H9 (cell line): Measurements from ENCODE around the gene ACSF3. TPM values are rescaled to one million over a fixed set of nuclear protein-coding genes. Genes with fewer than 3 reads are reported as not detected.

Experiments used
- DNase-seq: peaks from one replicate; pipeline ENCODE4 v3.0.0-alpha.2; 2017
- H2AFZ ChIP-seq: one replicate; pipeline ENCODE4 v1.6.1; 2013; ENCODE audit warnings: mild to moderate bottlenecking, low read length, control low read depth, moderate library complexity
- H2AK5ac ChIP-seq: 2 replicates; pipeline ENCODE4 v1.6.1; 2013; ENCODE audit warnings: low read length, control low read depth, mixed read lengths; ENCODE audit not compliant: insufficient read length
- H2BK120ac ChIP-seq: one replicate; pipeline ENCODE4 v1.6.1; 2013; ENCODE audit warnings: low read depth, mild to moderate bottlenecking, low read length, control low read depth, inconsistent platforms; ENCODE audit not compliant: poor library complexity, severe bottlenecking
- H2BK12ac ChIP-seq: 2 replicates; pipeline ENCODE4 v1.6.1; 2013; ENCODE audit warnings: low read length, control low read depth, mixed read lengths, low read depth; ENCODE audit not compliant: insufficient read length
- H2BK15ac ChIP-seq: 2 replicates; pipeline ENCODE4 v1.6.1; 2013; ENCODE audit warnings: low read depth, low read length, control low read depth
- H2BK20ac ChIP-seq: one replicate; pipeline ENCODE4 v1.6.1; 2013; ENCODE audit warnings: low read depth, mild to moderate bottlenecking, low read length, control low read depth, inconsistent platforms; ENCODE audit not compliant: poor library complexity, severe bottlenecking
- H2BK5ac ChIP-seq: 2 replicates; pipeline ENCODE4 v1.6.1; 2013; ENCODE audit warnings: low read length, control low read depth, mixed read lengths; ENCODE audit not compliant: insufficient read length
- H3K14ac ChIP-seq: 2 replicates; pipeline ENCODE4 v1.6.1; 2013; ENCODE audit warnings: low read length, control low read depth; ENCODE audit not compliant: insufficient read depth
- H3K18ac ChIP-seq: 2 replicates; pipeline ENCODE4 v1.6.1; 2013; ENCODE audit warnings: low read depth, mild to moderate bottlenecking, mixed read lengths, low read length, control low read depth; ENCODE audit not compliant: insufficient read length
- H3K23ac ChIP-seq: 2 replicates; pipeline ENCODE4 v1.6.1; 2013; ENCODE audit warnings: low read length, control low read depth, mixed read lengths, low read depth; ENCODE audit not compliant: insufficient read length
- H3K23me2 ChIP-seq: 2 replicates; pipeline ENCODE4 v1.6.1; 2013; ENCODE audit warnings: low read depth, mild to moderate bottlenecking, mixed read lengths, low read length, control low read depth; ENCODE audit not compliant: insufficient read length, poor library complexity, severe bottlenecking
- H3K27ac ChIP-seq: 2 replicates; pipeline ENCODE4 v1.5.1; 2013; ENCODE audit warnings: low read length, control low read depth, mixed read lengths, low read depth; ENCODE audit not compliant: insufficient read length
- H3K27me3 ChIP-seq: 2 replicates; pipeline ENCODE4 v1.6.1; 2013; ENCODE audit warnings: low read length, control low read depth, inconsistent platforms; ENCODE audit not compliant: insufficient read depth
- H3K4ac ChIP-seq: 2 replicates; pipeline ENCODE4 v1.6.1; 2013; ENCODE audit warnings: low read depth, mild to moderate bottlenecking, control low read depth, inconsistent platforms, low read length, moderate library complexity
- H3K4me1 ChIP-seq: 2 replicates; pipeline ENCODE4 v1.6.1; 2013; ENCODE audit warnings: low read length, control low read depth, inconsistent platforms; ENCODE audit not compliant: insufficient read depth
- H3K4me2 ChIP-seq: 2 replicates; pipeline ENCODE4 v1.6.1; 2013; ENCODE audit warnings: low read length, control low read depth, mixed read lengths; ENCODE audit not compliant: insufficient read length, insufficient read depth
- H3K56ac ChIP-seq: 2 replicates; pipeline ENCODE4 v1.6.1; 2013; ENCODE audit warnings: low read depth, mild to moderate bottlenecking, mixed read lengths, low read length, control low read depth; ENCODE audit not compliant: insufficient read length
- H3K79me1 ChIP-seq: 2 replicates; pipeline ENCODE4 v1.6.1; 2013; ENCODE audit warnings: low read depth, mild to moderate bottlenecking, moderate library complexity, low read length, control low read depth, inconsistent platforms; ENCODE audit not compliant: insufficient read depth, poor library complexity, severe bottlenecking
- H3K79me2 ChIP-seq: 2 replicates; pipeline ENCODE4 v1.6.1; 2013; ENCODE audit warnings: low read length, control low read depth, inconsistent platforms; ENCODE audit not compliant: insufficient read depth
- H3K9ac ChIP-seq: 2 replicates; pipeline ENCODE4 v1.6.1; 2013; ENCODE audit warnings: low read length, control low read depth, mixed read lengths; ENCODE audit not compliant: insufficient read length; ENCODE audit errors: extremely low read depth
- H3K9me3 ChIP-seq: one replicate; pipeline ENCODE4 v1.6.1; 2013; ENCODE audit warnings: low read depth, low read length, inconsistent platforms; ENCODE audit not compliant: control insufficient read depth
- H3T11ph ChIP-seq: one replicate; pipeline ENCODE4 v1.6.1; 2013; ENCODE audit warnings: mild to moderate bottlenecking, low read length, control low read depth, inconsistent platforms
- H4K20me1 ChIP-seq: one replicate; pipeline ENCODE4 v1.6.1; 2013; ENCODE audit not compliant: control insufficient read depth, insufficient read length, insufficient read depth
- H4K5ac ChIP-seq: 2 replicates; pipeline ENCODE4 v1.6.1; 2013; ENCODE audit warnings: low read depth, mild to moderate bottlenecking, mixed read lengths, low read length, control low read depth; ENCODE audit not compliant: insufficient read length
- H4K8ac ChIP-seq: replicated peaks from 2 replicates; pipeline ENCODE4 v1.6.1; 2013; ENCODE audit warnings: low read length, control low read depth, mixed read lengths, low read depth; ENCODE audit not compliant: insufficient read length
- H4K91ac ChIP-seq: 2 replicates; pipeline ENCODE4 v1.6.1; 2013; ENCODE audit warnings: low read depth, mild to moderate bottlenecking, moderate library complexity, mixed read lengths, low read length, control low read depth; ENCODE audit not compliant: insufficient read length
- H3K27ac Mint-ChIP-seq, 3 experiments: 2 replicates in 2 of 3; 3 replicates in 1 of 3; pipeline ENCODE4 v1.8.0; 2020 to 2021; ENCODE audit warnings: mixed read lengths in 3 of 3, mild to moderate bottlenecking in 1 of 3, moderate library complexity in 1 of 3
- H3K27me3 Mint-ChIP-seq: 2 replicates; pipeline ENCODE4 v1.8.0; 2021; ENCODE audit warnings: low read depth, mild to moderate bottlenecking, moderate library complexity, mixed read lengths
- H3K36me3 Mint-ChIP-seq, 3 experiments: 2 replicates in 2 of 3; 3 replicates in 1 of 3; pipeline ENCODE4 v1.8.0; 2020 to 2021; ENCODE audit warnings: low read depth in 3 of 3, mixed read lengths in 3 of 3; ENCODE audit not compliant: insufficient read depth in 1 of 3
- H3K4me1 Mint-ChIP-seq, 2 experiments: 2 replicates each; pipeline ENCODE4 v1.8.0; 2020; ENCODE audit warnings: mixed read lengths in 2 of 2
- H3K4me3 Mint-ChIP-seq, 2 experiments: 2 replicates in 1 of 2; 3 replicates in 1 of 2; pipeline ENCODE4 v1.8.0; 2020 to 2021; ENCODE audit warnings: mild to moderate bottlenecking in 2 of 2, mixed read lengths in 2 of 2, moderate library complexity in 1 of 2
- H3K9me3 Mint-ChIP-seq, 2 experiments: 2 replicates in 1 of 2; 3 replicates in 1 of 2; pipeline ENCODE4 v1.8.0; 2020; ENCODE audit warnings: mild to moderate bottlenecking in 2 of 2, mixed read lengths in 2 of 2, moderate library complexity in 1 of 2
- CTCF ChIP-seq: fragments of 200-600 bp; sonication (generic); conservative IDR thresholded peaks from 3 replicates; pipeline ENCODE4 v1.8.0; 2021; ENCODE audit warnings: antibody characterized with exemption, mild to moderate bottlenecking
- WGBS: extraction: QIAGEN DNeasy Blood & Tissue Kit; methylation state at CpG from one replicate; pipeline ENCODE4 v1.1.7; 2013; ENCODE audit warnings: missing lambda C conversion rate, low lambda C conversion rate, mixed read lengths; ENCODE audit not compliant: insufficient read length; ENCODE audit errors: extremely low coverage; 5-methylcytosine and 5-hydroxymethylcytosine counted together
- total RNA-seq: library from RNA; stranded (reverse); gene quantifications from 2 replicates; pipeline ENCODE4 v1.2.1, GENCODE V29; 2021

Gene ACSF3
- total RNA-seq, 1 experiment from 2014 or later, result 31.3 TPM

- H4K5ac ChIP-seq, result no peak overlapping the region
- peaks cover 6% of the 10 kb centered on the region for H3K23me2 ChIP-seq
- WGBS, result no CpG with 5 or more reads among the region's 11 CpGs
- H3K9me3 ChIP-seq, result no peaks in the 10 kb centered on the region
- no peak overlapping the region for H2BK5ac ChIP-seq
- H4K8ac ChIP-seq, result no peak overlapping the region
- DNase-seq, result no peak
- H3K56ac ChIP-seq, result no peak overlapping the region
- H3K27me3 Mint-ChIP-seq, result peaks cover 18% of the 10 kb centered on the region
- H3K18ac ChIP-seq, result no peak overlapping the region
- no peaks in the 10 kb centered on the region for H3K79me1 ChIP-seq
- H2BK15ac ChIP-seq, result no peak overlapping the region
- H3K27me3 ChIP-seq, result no peaks in the 10 kb centered on the region
- no peak overlapping the region for H2AFZ ChIP-seq
- H2BK12ac ChIP-seq, result no peak overlapping the region
- no peak overlapping the region for H3T11ph ChIP-seq
- H4K20me1 ChIP-seq, result no peaks in the 10 kb centered on the region
- peaks cover 12 to 26% of the 10 kb centered on the region in 2 experiments for H3K4me1 Mint-ChIP-seq
- no peak overlapping the region for H3K27ac ChIP-seq
- H2AK5ac ChIP-seq, result no peak overlapping the region
- no peak overlapping the region for H3K4ac ChIP-seq
- H3K36me3 Mint-ChIP-seq, result no peaks in the 10 kb centered on the region
- H3K79me2 ChIP-seq, result no peaks in the 10 kb centered on the region
- no peak overlapping the region for H3K4me2 ChIP-seq
- no peak overlapping the region for H3K23ac ChIP-seq
- no peak overlapping the region for H2BK120ac ChIP-seq
- H3K9me3 Mint-ChIP-seq, result no peaks in the 10 kb centered on the region
- no peak overlapping the region for H4K91ac ChIP-seq
- H2BK20ac ChIP-seq, result no peak overlapping the region
- H3K4me3 Mint-ChIP-seq, result no peak overlapping the region
- no peak overlapping the region for H3K9ac ChIP-seq
- no peak for TF ChIP-seq CTCF
- no peaks in the 10 kb centered on the region for H3K4me1 ChIP-seq
- H3K14ac ChIP-seq, result no peak overlapping the region
- no peak overlapping the region for H3K27ac Mint-ChIP-seq
Observed at GRCh38 chr16:89172171-89172527, 78.5 kb downstream of the ACSF3 start.
